Measurements from ENCODE around the gene AAK1. TPM values are rescaled to one million over a fixed set of nuclear protein-coding genes. Genes with fewer than 3 reads are reported as not detected.

AAK1 gene
- total RNA-seq, 1 experiment from 2014 or later: 35.6 TPM

GRCh38 chr2:69538249-69538648 lies 105.3 kb downstream of the AAK1 start:
- CTCF ChIA-PET: interaction anchor here (1.2 to 1.4 kb wide), 2 partner anchors 27 kb away, joined by 4 to 5 read pairs; no protein-coding TSS in a partner anchor
- DNase-seq (ENCODE audit: low spot score) (no peak), ATAC-seq (no peak)
- POLR2A ChIA-PET: no interaction called here
- TF ChIP-seq ATF3 (CRISPR knock-in tag; conservative IDR thresholded peaks at IDR 0.05) (no peak), JAZF1 (CRISPR knock-in tag; IDR thresholded peaks at IDR 0.05) (no peak), SMAD3 (CRISPR knock-in tag; IDR thresholded peaks at IDR 0.05; ENCODE audit: borderline replicate concordance) (no peak), ZMAT4 (CRISPR knock-in tag; IDR thresholded peaks at IDR 0.05) (no peak), JUN (CRISPR knock-in tag; IDR thresholded peaks at IDR 0.05) (no peak), NFE2L1 (CRISPR knock-in tag; IDR thresholded peaks at IDR 0.05) (no peak), CREB1 (CRISPR knock-in tag; IDR thresholded peaks at IDR 0.05) (no peak), ZNF317 (CRISPR knock-in tag; IDR thresholded peaks at IDR 0.05; ENCODE audit: borderline replicate concordance, low read depth) (no peak), ZNF396 (CRISPR knock-in tag; IDR thresholded peaks at IDR 0.05; ENCODE audit: borderline replicate concordance) (no peak), ZBTB21 (CRISPR knock-in tag; IDR thresholded peaks at IDR 0.05; ENCODE audit: borderline replicate concordance) (no peak), SMAD4 (CRISPR knock-in tag; IDR thresholded peaks at IDR 0.05) (no peak), GRHL2 (CRISPR knock-in tag; IDR thresholded peaks at IDR 0.05; ENCODE audit: insufficient replicate concordance, severe bottlenecking) (no peak), NR3C1 (CRISPR knock-in tag; conservative IDR thresholded peaks at IDR 0.05; ENCODE audit: low read depth) (no peak), ZNF532 (CRISPR knock-in tag; IDR thresholded peaks at IDR 0.05; ENCODE audit: borderline replicate concordance) (no peak), CTCF (IDR thresholded peaks at IDR 0.05) (no peak), NR2C2 (CRISPR knock-in tag; IDR thresholded peaks at IDR 0.05) (no peak), FOXK1 (CRISPR knock-in tag; IDR thresholded peaks at IDR 0.05) (no peak), STAT6 (CRISPR knock-in tag; conservative IDR thresholded peaks at IDR 0.05; ENCODE audit: low read depth) (no peak)
- Mint-ChIP-seq H3K9me3 (no peaks in the 10 kb centered on the region; the same call in 1 of the 2 replicates), H3K4me1 (no peaks in the 10 kb centered on the region), H3K27ac (no peak overlapping the region), H3K27me3 (ENCODE audit: low read depth) (no peaks in the 10 kb centered on the region), H3K36me3 (peaks cover 7% of the 10 kb centered on the region), H3K4me3 (no peak overlapping the region)
